Measurements from ENCODE around the gene PSMD6. TPM values are rescaled to one million over a fixed set of nuclear protein-coding genes. Genes with fewer than 3 reads are reported as not detected.

Gene PSMD6
- total and polyA plus RNA-seq, 8 donors, result 15.8 to 98.5 (median 55.5) TPM

DNA sequence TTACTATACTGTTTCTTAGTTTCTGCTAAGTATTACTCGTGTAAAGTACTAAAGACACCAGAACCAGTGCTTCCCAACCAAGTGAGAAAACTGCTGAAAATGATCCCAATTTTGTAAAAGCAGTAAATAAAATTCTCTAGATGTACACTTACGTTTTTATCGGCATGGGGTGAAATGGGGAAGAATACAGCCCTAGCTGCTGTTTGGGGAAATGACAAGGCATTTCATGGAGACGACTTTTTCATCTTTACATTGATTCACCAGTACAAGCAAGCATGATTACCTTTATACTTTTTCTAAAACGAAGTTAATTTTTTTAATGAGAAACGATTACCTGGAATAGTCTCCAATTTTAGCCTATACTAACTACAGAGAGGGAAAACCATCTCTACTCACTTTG lies 1.4 kb downstream of the PSMD6 start:
- peaks cover 15 to 47% (median 30%) of the 10 kb centered on the region in 4 donors for H3K4me1 ChIP-seq
- 70 to 83% (median 80%) methylated on average over 6 of the region's 6 CpGs for WGBS, 5 donors
- H3K27ac ChIP-seq, result peak overlapping the region in 1 of 5 donors; percentile 90
- H3K9me3 ChIP-seq, result no peaks in the 10 kb centered on the region
- no peak for DNase-seq
- intact Hi-C loops (cut with DNase I; ENCODE audit: low total_unique reads), result no loop called here
- TF ChIP-seq, protein P1, sequence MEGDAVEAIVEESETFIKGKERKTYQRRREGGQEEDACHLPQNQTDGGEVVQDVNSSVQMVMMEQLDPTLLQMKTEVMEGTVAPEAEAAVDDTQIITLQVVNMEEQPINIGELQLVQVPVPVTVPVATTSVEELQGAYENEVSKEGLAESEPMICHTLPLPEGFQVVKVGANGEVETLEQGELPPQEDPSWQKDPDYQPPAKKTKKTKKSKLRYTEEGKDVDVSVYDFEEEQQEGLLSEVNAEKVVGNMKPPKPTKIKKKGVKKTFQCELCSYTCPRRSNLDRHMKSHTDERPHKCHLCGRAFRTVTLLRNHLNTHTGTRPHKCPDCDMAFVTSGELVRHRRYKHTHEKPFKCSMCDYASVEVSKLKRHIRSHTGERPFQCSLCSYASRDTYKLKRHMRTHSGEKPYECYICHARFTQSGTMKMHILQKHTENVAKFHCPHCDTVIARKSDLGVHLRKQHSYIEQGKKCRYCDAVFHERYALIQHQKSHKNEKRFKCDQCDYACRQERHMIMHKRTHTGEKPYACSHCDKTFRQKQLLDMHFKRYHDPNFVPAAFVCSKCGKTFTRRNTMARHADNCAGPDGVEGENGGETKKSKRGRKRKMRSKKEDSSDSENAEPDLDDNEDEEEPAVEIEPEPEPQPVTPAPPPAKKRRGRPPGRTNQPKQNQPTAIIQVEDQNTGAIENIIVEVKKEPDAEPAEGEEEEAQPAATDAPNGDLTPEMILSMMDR (IDR thresholded peaks at IDR 0.05), result no peak
- TF ChIP-seq EP300 (IDR thresholded peaks at IDR 0.05) (no peak), POLR2A (IDR thresholded peaks at IDR 0.05) (no peak), POLR2AphosphoS5 (IDR thresholded peaks at IDR 0.05) (no peak)
- H3K36me3 ChIP-seq, result peaks cover 29 to 50% (median 47%) of the 10 kb centered on the region in 4 donors
- peak overlapping the region; percentile 72 to 94 (median 84) for H3K4me3 ChIP-seq
- no peaks in the 10 kb centered on the region for H3K27me3 ChIP-seq

DNA sequence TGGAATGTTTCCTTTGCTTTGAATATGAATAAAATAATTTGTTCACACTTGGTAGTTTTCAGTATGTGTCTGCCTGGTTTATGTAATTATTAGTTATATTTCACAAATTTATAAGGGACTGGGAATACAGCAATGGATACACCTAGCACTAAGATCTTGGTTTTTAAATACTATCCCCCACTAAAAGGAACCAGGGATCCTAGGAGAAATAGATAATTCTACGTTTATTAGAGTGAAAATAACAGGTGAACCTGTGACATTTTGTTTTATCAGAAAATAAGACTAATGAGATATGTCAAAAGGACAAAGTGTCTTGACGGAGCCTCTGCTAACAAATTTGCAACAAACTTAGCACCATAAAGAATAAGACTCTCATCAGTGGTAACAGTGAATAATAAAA lies 3.4 kb downstream of the PSMD6 start:
- H3K4me3 ChIP-seq, result no peak overlapping the region
- WGBS, 5 donors, result 60 to 74% (median 71%) methylated on average over 2 of the region's 2 CpGs
- TF ChIP-seq, protein P1 (IDR thresholded peaks at IDR 0.05), result no peak
- no peak for TF ChIP-seq POLR2AphosphoS5 (IDR thresholded peaks at IDR 0.05)
- no peak for TF ChIP-seq EP300 (IDR thresholded peaks at IDR 0.05)
- no peak for TF ChIP-seq POLR2A (IDR thresholded peaks at IDR 0.05)

DNA sequence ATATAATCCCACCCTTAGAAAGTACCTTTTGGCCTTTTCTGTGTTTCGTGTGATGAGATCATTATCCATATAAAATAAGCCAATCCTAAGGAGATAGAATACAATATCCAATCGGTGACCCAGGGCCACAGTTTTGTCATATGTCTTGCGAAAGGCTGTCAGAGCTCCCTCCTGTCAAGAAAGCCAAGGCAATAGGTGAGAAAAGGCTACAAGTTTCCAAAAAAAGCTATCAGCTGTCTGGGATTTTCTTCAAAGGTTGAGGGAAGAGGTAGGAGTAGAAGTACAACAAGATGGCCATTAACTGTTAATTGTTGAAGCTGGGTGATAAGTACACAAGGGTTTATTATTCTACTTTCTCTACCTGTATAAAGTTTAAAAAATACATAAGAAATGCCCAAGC lies 4.0 kb downstream of the PSMD6 start:
- DNase-seq, result no peak
- intact Hi-C loops (cut with DNase I; ENCODE audit: low total_unique reads), result no loop called here
- Histone ChIP-seq H3K27ac (no peak overlapping the region), H3K4me3 (no peak overlapping the region), H3K27me3 (no peaks in the 10 kb centered on the region), H3K4me1 (peaks cover 15 to 53% (median 30%) of the 10 kb centered on the region in 4 donors), H3K9me3 (no peaks in the 10 kb centered on the region), H3K36me3 (peaks cover 37 to 77% (median 73%) of the 10 kb centered on the region in 4 donors)
- TF ChIP-seq, protein P1 (IDR thresholded peaks at IDR 0.05), result no peak
- TF ChIP-seq POLR2A (IDR thresholded peaks at IDR 0.05) (no peak), EP300 (IDR thresholded peaks at IDR 0.05) (no peak), POLR2AphosphoS5 (IDR thresholded peaks at IDR 0.05) (no peak)
- 86 to 93% (median 90%) methylated on average over 3 of the region's 3 CpGs for WGBS, 5 donors

More for the DNA sequence above, 3.4 kb downstream of the PSMD6 start:
- peaks cover 15 to 53% (median 30%) of the 10 kb centered on the region in 4 donors for H3K4me1 ChIP-seq
- intact Hi-C loops (cut with DNase I; ENCODE audit: low total_unique reads), result no loop called here
- no peaks in the 10 kb centered on the region for H3K9me3 ChIP-seq
- no peak for DNase-seq
- no peaks in the 10 kb centered on the region for H3K27me3 ChIP-seq
- H3K36me3 ChIP-seq, result peaks cover 34 to 71% (median 67%) of the 10 kb centered on the region in 4 donors
- H3K27ac ChIP-seq, result no peak overlapping the region

DNA sequence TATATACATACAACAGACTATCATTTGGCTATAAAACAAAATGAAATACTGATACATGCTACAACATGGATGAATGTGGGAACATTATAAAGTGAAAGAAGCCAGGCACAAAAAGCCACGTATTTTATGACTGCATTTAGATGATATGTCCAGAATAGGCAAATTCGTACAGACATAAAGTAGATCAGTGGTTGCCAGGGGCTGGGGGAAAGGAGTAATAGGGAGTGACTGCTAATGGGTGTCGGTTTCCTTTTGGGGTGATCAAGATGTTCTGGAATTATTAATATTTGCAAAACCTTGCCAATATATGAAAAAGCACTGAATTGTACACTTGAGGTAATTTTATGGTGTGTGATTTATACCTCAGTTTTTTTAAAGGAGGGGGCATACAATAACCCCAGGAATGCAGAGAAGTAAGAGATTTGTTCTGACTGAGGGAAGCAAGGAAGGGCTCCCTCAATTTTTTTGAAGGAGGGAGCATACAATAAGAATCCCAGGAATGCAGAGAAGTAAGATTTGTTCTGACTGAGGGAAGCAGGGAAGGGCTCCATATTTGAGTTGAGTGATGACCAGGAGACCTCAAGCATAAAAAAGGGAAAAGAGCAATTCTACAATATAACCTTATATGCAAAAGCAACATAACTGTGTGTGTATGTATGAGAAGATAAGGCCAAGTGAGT lies 6.2 kb downstream of the PSMD6 start:
- no peak overlapping the region for H3K27ac ChIP-seq
- TF ChIP-seq EP300 (IDR thresholded peaks at IDR 0.05) (no peak), POLR2A (IDR thresholded peaks at IDR 0.05) (no peak), POLR2AphosphoS5 (IDR thresholded peaks at IDR 0.05) (no peak)
- TF ChIP-seq, protein P1 (IDR thresholded peaks at IDR 0.05), result no peak
- H3K4me3 ChIP-seq, result no peak overlapping the region
- WGBS, 5 donors, result 79 to 86% (median 81%) methylated on average over 3 of the region's 3 CpGs
- intact Hi-C loops (cut with DNase I; ENCODE audit: low total_unique reads), result no loop called here
- H3K36me3 ChIP-seq, result peaks cover 54 to 99% (median 95%) of the 10 kb centered on the region in 4 donors
- H3K27me3 ChIP-seq, result no peaks in the 10 kb centered on the region
- DNase-seq, result no peak
- peaks cover 8 to 40% (median 20%) of the 10 kb centered on the region in 4 donors for H3K4me1 ChIP-seq
- H3K9me3 ChIP-seq, result no peaks in the 10 kb centered on the region
